ENCODE measurements around the gene CCDC91.
A peak's percentile ranks its signal among the peaks of the same experiment; 100 is the strongest.

The CCDC91 gene

GRCh38 chr12:28574746-28575592, 384.7 kb downstream of the CCDC91 start:
- no peak for TF ChIP-seq CTCF (conservative IDR thresholded peaks at IDR 0.05; ENCODE audit: control insufficient read depth, insufficient read depth, low read depth, low read length)
- DNase-seq (ENCODE audit: low read depth), result no peak
- no peak overlapping the region for H3K4me3 ChIP-seq (ENCODE audit: control insufficient read depth, low read depth, low read length)

GRCh38 chr12:28575593-28576205, 385.4 kb downstream of the CCDC91 start:
- DNase-seq (ENCODE audit: low read depth), result no peak
- TF ChIP-seq CTCF (conservative IDR thresholded peaks at IDR 0.05; ENCODE audit: control insufficient read depth, insufficient read depth, low read depth, low read length), result no peak
- H3K4me3 ChIP-seq (ENCODE audit: control insufficient read depth, low read depth, low read length), result no peak overlapping the region

- DNase-seq (ENCODE audit: low read depth), result peak; percentile 74
Observed at GRCh38 chr12:28578361-28578760, 388.1 kb downstream of the CCDC91 start.

GRCh38 chr12:28578833-28579252, 388.6 kb downstream of the CCDC91 start:
- peak; percentile 46 for DNase-seq (ENCODE audit: low read depth)
- no peak for TF ChIP-seq CTCF (conservative IDR thresholded peaks at IDR 0.05; ENCODE audit: control insufficient read depth, insufficient read depth, low read depth, low read length)
- no peak overlapping the region for H3K4me3 ChIP-seq (ENCODE audit: control insufficient read depth, low read depth, low read length)

More at GRCh38 chr12:28578361-28578760, 388.1 kb downstream of the CCDC91 start:
- TF ChIP-seq CTCF (conservative IDR thresholded peaks at IDR 0.05; ENCODE audit: control insufficient read depth, insufficient read depth, low read depth, low read length), result no peak
- no peak overlapping the region for H3K4me3 ChIP-seq (ENCODE audit: control insufficient read depth, low read depth, low read length)

- no peak overlapping the region for H3K4me3 ChIP-seq (ENCODE audit: control insufficient read depth, low read depth, low read length)
- TF ChIP-seq CTCF (conservative IDR thresholded peaks at IDR 0.05; ENCODE audit: control insufficient read depth, insufficient read depth, low read depth, low read length), result no peak
- DNase-seq (ENCODE audit: low read depth), result no peak
Observed at GRCh38 chr12:28582672-28583376, 392.6 kb downstream of the CCDC91 start.

- peak; percentile 47 for DNase-seq (ENCODE audit: low read depth)
- no peak overlapping the region for H3K4me3 ChIP-seq (ENCODE audit: control insufficient read depth, low read depth, low read length)
- peak; percentile 16 for TF ChIP-seq CTCF (conservative IDR thresholded peaks at IDR 0.05; ENCODE audit: control insufficient read depth, insufficient read depth, low read depth, low read length)
Observed at GRCh38 chr12:28583701-28584261, 393.5 kb downstream of the CCDC91 start.
